DMS153 (cell line): Measurements from ENCODE around the gene TMEM198.

Source experiments
- DNase-seq: peaks from one replicate; lab custom pipeline; 2025; lab: John Stamatoyannopoulos, UW

The TMEM198 gene

GRCh38 chr2:219578811-219579613, 35.2 kb downstream of the TMEM198 start:
- no peak for DNase-seq

GRCh38 chr2:219581346-219581745, 37.5 kb downstream of the TMEM198 start:
- no peak for DNase-seq

- no peak for DNase-seq
Measured at GRCh38 chr2:219591091-219591490, 47.3 kb downstream of the TMEM198 start.

GRCh38 chr2:219592736-219593135, 48.9 kb downstream of the TMEM198 start:
- DNase-seq, result no peak

GRCh38 chr2:219593154-219593553, 49.3 kb downstream of the TMEM198 start:
- DNase-seq, result no peak

- DNase-seq, result no peak
Measured at GRCh38 chr2:219595256-219595655, 51.4 kb downstream of the TMEM198 start.

GRCh38 chr2:219596954-219597551, 53.2 kb downstream of the TMEM198 start:
- DNase-seq, result no peak

- peak; percentile 95 for DNase-seq
Measured at GRCh38 chr2:219597552-219598307, 53.9 kb downstream of the TMEM198 start, which contains the start of gene STK11IP. Gene STK11IP, plus strand, starts transcription at chr2:219597857. Its CDS starts 263 bp downstream, at chr2:219598120.

GRCh38 chr2:219598308-219599078, 54.7 kb downstream of the TMEM198 start:
- no peak for DNase-seq
